NCI-H1048 (cell line): Measurements from ENCODE around the gene SH3YL1.
"Not testable (repeated sequence)": the region's sequence is repeated elsewhere in the genome, so short reads cannot be mapped to it uniquely, and the experiment has no call there.

Source experiments
- DNase-seq: peaks from one replicate; lab custom pipeline; 2025; lab: John Stamatoyannopoulos, UW

Gene SH3YL1

DNA sequence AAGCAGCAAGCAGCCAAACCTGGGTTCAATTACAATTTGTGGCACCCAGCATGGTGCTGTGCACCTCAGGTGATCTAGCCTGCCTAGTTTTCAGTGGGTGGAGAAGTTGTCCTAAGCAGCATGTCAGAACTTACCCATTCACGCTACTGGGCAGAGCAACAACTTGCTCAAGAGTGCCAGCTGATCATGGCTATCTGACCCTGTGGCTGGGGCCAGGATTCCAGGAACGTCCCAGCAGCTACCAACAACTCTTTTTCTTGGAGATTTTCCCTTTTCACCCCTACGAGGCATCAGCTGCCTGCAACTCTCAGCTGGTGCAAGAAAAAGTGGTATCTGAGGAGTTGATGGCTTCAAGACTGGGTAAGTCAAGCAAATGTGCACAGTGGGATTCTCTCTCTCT is 83.5 kb downstream of the SH3YL1 start:
- DNase-seq = no peak

DNA sequence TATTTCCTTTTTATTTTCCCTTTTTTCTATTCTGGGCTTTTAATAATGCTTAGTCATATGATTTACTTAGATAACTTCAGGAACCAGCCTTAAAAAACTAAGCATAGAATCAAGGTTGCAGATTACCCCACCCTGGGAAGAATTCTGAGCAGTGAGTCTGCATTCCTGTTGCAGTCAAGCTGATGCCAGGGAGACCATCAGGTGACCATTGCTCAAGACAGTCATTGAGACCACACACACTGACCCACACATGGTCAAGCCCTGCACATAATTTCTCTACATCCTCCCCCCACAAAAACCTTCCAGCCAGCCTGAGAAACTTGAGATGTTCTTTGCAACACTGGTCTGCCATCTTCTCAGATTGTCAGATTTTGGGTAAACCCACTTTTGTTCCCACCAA is 83.9 kb downstream of the SH3YL1 start:
- no peak for DNase-seq

DNA sequence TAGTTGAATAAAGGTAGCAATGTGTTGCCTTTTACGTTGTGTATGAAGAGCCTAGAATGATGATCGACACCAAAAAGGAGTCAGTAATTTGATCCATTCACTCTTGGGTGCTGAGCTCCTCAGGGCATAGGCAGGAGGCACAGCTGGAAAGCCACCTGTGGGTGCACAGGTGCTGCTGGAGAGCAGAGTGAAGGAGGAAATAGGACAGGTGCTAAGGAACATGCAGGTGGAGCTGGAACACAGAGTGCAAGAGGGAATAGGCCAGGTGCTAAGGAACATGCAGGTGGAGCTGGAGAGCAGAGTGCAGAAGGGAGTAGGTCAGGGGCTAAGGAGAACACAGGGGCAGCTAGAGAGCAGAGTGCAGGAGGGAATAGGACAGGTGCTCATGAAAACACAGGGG is 86.1 kb downstream of the SH3YL1 start:
- DNase-seq = no peak

DNA sequence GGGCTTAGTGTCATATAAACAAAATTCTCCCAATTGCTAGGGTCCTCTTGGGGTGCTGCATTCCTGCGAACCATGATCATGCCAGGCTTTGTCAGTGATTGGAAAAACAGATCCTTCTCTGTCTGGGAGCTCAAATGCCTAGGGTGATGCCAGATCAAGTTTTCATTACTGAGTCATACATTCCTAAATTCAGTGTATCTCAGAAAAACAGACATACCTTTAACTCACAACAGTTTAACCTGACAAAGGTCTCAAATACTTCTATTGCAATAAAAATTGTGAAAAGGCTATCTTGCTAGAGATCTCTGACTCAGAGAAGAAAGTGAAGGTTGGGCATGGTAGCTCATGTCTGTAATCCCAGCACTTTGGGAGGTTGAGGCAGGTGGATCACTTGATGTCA is 86.9 kb downstream of the SH3YL1 start:
- DNase-seq = no peak

DNA sequence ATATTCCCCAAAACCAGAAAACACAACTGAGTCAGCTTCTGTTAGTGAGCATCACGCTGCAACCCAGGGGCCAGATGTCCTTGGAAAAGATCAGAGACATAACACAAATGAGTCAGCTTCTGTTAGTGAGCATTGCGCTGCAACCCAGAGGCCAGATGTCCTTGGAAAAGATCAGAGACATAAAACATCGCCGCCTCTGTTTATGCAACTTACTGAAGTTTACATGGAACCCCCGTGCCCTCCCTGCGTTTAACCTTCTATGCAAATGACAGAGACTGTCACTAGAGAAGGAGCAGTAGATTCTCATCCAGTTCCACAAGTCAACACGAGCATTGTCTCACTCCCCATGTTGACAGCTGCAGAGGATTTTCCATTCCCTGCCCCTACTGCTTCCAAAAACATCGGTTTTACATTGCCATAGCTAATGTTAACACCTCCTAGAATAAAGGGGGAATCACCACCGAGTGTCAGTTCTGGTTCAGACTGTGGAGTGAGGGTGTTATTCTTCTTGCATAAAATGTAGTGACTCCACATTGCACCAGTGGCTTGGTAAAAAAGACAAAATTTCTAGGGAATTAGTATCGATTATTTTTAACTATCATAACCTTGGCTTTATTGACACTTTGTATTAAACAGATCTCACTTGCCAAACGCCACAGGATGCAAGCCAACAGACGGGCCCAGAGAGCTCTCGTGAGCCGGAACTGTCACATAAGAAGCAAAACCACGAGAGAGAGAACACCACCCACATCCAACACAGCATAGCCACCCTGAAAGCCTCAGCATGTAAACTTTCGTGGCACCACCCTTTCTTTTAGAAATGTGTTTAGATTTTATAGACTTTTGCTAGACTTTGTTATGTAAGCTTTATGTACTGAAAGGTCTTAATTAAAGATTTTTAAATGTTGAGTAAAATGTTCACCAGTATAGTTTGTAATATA is 87.7 kb downstream of the SH3YL1 start:
- no peak for DNase-seq

DNA sequence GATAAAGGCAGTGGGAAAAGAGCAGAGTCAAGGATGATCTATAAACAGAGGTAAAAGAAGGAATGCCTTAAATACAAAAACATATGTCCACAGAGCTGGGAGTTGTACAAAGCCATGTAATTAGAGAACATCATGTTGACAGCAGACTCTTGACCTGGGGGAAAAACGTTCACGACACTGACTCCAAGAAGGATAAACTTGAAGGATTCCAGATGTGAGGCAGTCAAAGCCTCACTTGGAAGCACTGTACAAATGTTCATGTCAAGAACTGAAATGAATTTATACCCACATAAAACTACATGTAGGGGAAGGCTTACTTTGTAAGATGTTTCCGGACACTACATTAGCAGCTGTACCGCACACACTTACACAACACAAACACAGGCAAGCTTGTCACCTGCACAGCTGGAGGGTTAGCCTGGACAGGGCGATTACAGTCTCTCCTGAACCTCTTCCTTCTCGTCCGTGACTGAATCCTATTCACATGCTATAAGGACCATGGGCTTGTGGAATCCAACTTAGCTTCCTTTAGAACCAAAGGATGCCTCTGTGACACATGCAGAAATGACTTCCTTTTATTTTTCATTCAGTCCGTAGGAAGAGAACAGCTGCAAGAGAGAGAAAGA is 88.6 kb downstream of the SH3YL1 start:
- no peak for DNase-seq

DNA sequence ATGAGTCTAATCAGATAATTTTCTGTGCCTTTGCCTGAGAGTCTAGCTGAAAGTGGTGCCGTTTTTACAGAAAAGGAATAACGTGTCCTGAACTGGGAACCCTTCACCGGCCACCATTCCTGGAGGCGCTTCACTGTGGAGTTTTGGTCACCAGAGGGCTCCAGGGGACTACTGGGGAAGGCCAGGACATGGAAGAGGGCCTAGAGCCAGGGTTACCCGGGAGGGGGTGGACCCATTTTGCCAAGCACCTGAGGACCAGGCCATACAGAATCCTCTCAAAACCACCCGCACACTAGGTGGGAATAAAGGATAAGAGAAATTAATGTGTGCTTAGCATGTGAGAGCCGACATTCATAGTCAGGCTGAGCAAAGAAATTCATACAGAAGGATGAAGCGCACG is 91.7 kb downstream of the SH3YL1 start:
- not testable (repeated sequence) for DNase-seq

DNA sequence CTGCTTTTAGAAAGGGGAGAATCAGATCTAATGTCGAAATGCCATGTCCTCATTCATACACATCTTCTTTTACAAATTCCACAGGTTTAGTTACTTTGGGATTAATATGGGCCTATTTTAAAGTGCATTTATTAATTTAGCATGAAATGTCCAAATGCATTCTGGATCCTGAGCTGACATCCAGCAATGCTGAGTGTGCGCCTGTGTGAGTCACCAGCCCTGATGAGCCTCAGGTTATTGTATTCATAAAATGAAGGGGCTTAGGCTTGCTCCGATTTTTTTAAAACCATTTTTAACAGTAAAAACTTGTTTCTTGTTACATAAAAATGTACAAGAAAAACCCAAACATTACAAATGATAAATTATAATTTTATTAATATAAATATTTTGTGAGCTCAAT is 94.1 kb downstream of the SH3YL1 start:
- no peak for DNase-seq
